Stimulated activated CD4-positive, alpha-beta T cell treated with anti-CD3 and anti-CD28 coated beads, Interleukin-4, amount 100 ng/mL, for 48 hours (primary cell): ENCODE measurements around the gene ZNRF1.
"Not testable (repeated sequence)": the region's sequence is repeated elsewhere in the genome, so short reads cannot be mapped to it uniquely, and the experiment has no call there.

ENCODE experiments used
- DNase-seq, 2 donors: peaks; one replicate each; pipeline ENCODE4 v3.0.0-alpha.2; 2020; ENCODE audit warnings: low read depth in 2 of 2

Gene ZNRF1

DNA sequence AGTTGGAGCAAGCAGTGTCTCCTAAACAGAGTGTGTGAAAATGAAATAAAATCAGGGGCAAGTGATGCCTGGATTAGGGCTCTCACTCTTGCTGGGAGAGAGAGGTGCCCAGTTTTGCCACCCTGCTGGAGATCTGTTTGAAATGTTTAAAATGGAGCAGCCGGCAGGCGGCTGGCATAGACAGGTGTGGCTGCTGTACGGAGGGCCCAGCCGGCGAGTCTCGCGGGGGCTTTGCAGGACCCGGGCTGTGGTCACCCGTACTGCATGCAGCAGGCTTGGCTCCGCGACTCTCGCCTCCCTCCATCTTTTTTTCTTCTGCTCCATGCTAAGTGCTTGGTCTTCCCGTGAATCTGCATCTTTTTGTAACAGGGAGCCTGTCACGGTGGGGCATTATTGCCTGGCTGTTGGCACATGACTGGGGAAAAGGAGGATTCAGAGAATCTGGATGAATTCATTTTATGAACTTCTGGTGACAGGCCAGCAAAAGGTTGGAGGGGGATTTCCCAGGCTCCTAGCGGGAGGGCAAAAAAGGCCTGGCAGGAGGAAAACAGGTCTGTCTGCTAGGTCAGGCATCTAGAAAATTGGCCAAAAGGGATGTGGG is 1.8 kb downstream of the ZNRF1 start:
- no peak for DNase-seq

GRCh38 chr16:75002474-75002873 is 3.6 kb downstream of the ZNRF1 start:
- DNase-seq: no peak

DNA sequence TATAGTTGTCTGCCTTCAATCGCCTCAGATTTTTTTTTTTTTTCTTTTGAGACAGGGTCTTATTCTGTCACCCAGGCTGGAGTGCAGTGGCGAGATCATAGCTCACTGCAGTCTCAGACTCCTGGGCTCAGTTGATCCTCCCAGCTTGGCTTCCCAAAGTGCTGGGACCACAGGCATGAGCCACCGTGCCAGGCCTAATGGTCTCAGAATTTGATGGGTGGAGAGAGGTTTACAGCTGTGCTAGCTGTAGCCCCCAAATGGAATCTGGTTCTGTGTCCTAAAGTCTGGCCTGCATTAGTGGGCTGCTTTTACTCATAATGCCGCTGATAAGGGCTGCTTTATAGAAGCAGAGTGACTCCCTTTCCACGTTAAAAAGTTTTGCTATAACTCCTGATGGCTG is 5.1 kb downstream of the ZNRF1 start:
- DNase-seq: no peak

DNA sequence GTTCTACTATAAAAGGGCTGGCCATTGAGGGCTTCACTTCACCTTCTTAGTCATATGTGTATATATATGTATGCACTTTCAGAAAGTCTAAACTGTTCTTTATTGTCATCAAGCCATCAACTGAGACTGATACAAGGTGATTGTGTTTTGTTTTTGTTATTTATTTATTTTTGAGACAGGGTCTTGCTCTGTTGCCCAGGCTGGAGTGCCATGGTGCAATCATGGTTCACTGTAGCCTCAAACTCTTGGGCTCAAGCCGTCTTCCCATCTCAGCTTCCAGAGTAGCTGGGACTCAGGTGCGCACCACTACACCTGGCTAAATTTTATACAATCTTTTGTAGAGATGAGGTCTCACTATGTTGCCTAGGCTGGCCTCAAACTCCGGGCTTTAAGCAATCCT is 5.6 kb downstream of the ZNRF1 start:
- no peak for DNase-seq

GRCh38 chr16:75005697-75006096 is 6.9 kb downstream of the ZNRF1 start:
- DNase-seq: no peak

GRCh38 chr16:75007443-75007842 is 8.6 kb downstream of the ZNRF1 start:
- no peak for DNase-seq

GRCh38 chr16:75010427-75010826 is 11.6 kb downstream of the ZNRF1 start:
- no peak for DNase-seq

GRCh38 chr16:75011634-75012307 is 12.9 kb downstream of the ZNRF1 start:
- peak in 1 of 2 donors; percentile 50 for DNase-seq

DNA sequence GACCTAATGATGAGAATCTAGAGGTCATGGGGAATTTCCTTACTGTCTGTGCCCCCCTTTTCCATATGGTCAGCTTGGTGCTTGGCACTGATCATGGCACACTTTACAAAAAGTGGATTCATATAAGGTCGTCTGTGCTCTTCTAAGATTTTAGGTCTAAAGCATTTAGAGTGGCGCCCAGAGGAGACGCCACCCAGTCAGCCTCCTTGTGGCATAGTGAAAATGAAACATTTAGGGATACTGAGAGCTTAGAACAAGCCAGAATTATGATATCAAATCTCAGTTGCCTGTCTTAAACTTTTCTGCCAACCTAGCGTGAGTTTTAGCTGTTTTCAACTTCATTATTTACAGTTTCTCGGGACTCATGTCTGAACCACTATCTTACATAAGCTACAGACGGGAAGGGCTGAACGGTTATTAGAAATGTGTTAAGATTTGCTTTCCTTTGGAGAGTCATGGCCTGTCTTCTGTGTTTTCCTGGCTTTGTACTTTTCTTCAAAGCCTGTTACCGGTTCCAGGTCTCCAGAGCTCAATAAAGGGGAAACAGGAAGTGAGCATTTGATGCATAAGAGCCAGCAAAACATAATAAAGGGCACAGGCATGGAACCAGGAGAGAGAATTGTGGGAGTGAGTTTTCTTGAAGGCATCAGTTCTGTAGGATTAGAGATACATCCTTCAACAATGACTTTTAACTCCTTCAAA is 13.7 kb downstream of the ZNRF1 start:
- no peak for DNase-seq

DNA sequence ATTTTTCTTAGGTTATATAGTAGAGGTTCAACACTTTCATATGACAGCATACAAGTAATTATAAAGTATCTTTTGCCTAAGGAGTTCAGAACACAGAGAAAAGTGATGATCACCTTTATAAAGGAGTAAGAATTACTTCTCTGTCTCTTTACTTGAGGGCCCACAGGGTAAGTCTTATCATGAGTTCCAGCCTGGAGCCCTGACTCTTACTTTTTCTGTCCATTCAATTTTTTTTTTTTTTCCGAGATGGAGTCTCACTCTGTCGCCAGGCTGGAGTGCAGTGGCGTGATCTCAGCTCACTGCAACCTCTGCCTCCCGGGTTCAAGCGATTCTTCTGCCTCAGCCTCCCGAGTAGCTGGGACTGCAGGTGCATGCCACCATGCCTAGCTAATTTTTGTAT is 14.3 kb downstream of the ZNRF1 start:
- not testable (repeated sequence) for DNase-seq

GRCh38 chr16:75014318-75014717 is 15.5 kb downstream of the ZNRF1 start:
- no peak for DNase-seq

- DNase-seq: not testable (repeated sequence)
These were observed 17.7 kb downstream of the ZNRF1 start for GRCh38 chr16:75016451-75017081.

- DNase-seq: no peak
These were observed 19.1 kb downstream of the ZNRF1 start for GRCh38 chr16:75017670-75018525.

- no peak for DNase-seq
These were observed 20.2 kb downstream of the ZNRF1 start for GRCh38 chr16:75019007-75019406.

DNA sequence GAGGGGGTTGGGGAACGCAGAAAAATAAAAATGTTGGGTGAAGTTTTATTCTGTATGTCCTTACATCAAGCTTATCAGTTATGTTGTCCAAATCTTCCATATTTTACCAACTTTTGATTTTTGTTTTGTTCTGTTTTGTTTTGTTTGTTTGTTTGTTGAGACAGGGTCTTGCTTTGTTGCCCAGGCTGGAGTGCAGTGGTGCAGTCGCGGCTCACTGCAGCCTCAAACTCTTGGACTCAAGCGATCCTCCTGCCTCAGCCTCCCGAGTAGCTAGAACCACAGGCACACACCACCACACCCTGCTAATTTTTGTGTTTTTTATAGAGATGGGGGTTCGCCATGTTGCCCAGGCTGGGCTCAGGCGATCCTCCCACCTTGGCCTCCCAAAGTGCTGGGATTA is 20.8 kb downstream of the ZNRF1 start:
- no peak for DNase-seq

DNA sequence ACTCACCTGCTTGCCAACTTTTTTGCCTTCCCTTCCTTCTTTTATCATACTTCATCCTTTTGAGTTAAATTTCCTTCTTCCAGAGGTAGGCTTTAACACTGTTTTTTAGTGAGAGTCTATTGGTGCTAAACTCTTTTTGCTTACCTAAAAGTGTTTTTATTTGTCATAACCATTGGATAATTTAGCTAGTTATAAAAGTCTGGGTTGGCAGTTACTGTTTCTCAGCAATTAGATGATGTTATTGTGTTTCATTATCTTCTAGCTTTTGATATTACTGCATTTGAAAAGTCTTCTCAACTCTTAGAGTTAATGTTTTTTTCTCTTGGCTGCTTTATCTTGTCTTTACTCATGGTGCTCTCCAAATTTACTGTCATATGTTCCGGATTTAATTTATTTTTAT is 22.6 kb downstream of the ZNRF1 start:
- DNase-seq: no peak

DNA sequence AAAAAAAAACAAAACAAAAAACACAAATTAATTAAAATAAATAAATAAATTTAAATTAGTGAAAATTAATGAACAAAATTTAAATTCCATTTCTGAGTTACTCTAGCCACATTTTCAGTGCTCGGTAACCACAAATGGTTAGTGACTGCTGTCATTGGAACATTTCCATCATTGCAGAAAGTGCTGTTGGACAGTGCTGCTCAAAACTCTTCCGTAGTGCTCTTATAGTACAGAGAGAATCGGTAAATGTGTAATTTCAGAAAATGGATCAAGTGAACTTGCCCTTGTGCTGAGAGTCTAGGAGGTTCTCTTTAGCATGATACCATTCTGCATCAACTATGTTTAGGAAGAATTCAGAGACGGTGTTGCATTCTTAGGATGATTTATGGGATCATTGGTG is 23.7 kb downstream of the ZNRF1 start:
- no peak for DNase-seq

DNA sequence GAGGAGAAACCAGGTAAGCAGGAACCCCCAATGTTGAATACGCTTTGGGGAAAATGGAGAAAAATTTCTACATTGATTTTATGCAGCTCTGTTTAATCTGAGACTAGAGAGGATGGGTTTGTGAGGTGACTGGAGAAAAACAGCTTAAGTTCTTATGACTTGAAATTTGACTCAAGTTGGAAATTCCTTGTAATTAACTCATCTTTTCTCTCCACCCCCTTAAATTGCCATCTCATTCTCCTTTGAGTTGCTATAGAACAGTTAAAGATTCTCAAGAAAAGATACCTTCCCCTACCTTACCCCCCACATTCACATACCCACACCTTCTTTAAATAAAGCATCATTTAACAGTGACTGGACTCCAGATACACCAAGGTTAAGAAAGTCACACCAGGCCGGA is 24.2 kb downstream of the ZNRF1 start:
- no peak for DNase-seq

GRCh38 chr16:75024182-75024581 is 25.4 kb downstream of the ZNRF1 start:
- DNase-seq: no peak

DNA sequence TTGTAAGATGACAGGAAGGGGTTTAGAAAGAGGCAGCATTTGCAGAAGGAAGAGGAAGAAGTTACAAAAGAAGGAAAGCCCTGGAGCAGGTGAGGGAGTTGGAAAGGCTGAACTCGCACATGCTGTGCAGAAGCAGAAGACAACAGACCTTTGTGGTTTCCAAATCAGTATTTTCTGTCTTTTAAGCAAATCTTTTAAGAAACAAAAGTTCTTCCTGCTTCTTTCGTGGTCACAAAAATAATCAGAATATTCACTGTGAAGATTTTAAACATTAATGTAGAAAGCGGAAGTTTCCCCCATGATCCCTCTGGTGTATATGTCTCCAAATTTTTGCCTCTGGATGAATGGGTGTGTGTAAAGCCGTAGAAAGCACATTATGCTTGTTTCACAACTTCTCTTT is 25.8 kb downstream of the ZNRF1 start:
- no peak for DNase-seq

GRCh38 chr16:75025761-75026160 is 26.9 kb downstream of the ZNRF1 start:
- DNase-seq: no peak
